IPS-18a (cell line): ENCODE measurements around the gene PYGM.
"Not testable (repeated sequence)": the region's sequence is repeated elsewhere in the genome, so short reads cannot be mapped to it uniquely, and the experiment has no call there.

Experiments used
- H3K27ac ChIP-seq: one replicate; pipeline ENCODE4 v1.5.1; 2013; ENCODE audit warnings: low read length
- H3K27me3 ChIP-seq: one replicate; pipeline ENCODE4 v1.6.1; 2013; ENCODE audit warnings: mild to moderate bottlenecking, low read length; ENCODE audit not compliant: control insufficient read depth, insufficient read depth
- H3K36me3 ChIP-seq: one replicate; pipeline ENCODE4 v1.6.1; 2013; ENCODE audit warnings: low read depth, low read length; ENCODE audit not compliant: control insufficient read depth
- H3K4me1 ChIP-seq: one replicate; pipeline ENCODE4 v1.6.1; 2013; ENCODE audit warnings: low read depth, low read length; ENCODE audit not compliant: control insufficient read depth
- H3K4me3 ChIP-seq: one replicate; pipeline ENCODE4 v1.5.1; 2013; ENCODE audit warnings: low read length
- H3K9ac ChIP-seq: one replicate; pipeline ENCODE4 v1.6.1; 2013; ENCODE audit warnings: mild to moderate bottlenecking, low read length, moderate library complexity
- H3K9me3 ChIP-seq: one replicate; pipeline ENCODE4 v1.6.1; 2013; ENCODE audit warnings: low read depth, low read length; ENCODE audit not compliant: control insufficient read depth

Gene PYGM

GRCh38 chr11:64714666-64715065 is 45.1 kb downstream of the PYGM start:
- Histone ChIP-seq H3K27ac (no peak overlapping the region), H3K4me3 (no peak overlapping the region), H3K9me3 (no peaks in the 10 kb centered on the region), H3K9ac (no peak overlapping the region), H3K4me1 (peaks cover 6% of the 10 kb centered on the region), H3K27me3 (peaks cover 56% of the 10 kb centered on the region), H3K36me3 (no peaks in the 10 kb centered on the region)

DNA sequence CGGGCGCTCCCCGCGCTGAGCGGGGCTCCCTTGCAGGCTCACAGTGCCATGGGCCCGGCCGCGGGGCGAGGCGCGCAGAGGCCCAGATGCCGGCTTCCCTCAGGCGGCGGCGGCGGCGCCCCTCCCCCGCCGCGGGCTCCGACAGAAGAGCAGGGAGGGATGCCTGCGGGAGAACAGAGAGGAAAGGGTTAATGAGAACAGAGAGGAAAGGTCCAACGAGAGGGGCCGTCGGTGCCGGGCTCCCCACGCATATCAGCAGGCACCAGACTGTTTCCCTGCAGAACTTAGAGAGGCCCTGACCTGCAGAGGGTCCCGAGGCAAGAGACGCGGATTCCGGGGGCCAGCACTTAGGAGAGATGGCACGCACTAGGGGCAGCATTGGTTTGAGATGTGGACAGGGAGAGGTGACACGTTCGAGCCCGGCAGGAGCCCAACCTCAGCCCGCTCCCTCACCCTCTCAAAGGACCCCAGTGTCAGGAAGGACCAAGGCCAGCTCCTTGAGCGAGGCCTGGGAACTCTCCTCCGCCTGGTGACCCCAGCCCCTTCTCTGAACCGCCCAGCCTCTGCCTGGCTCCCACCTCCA is 45.9 kb downstream of the PYGM start:
- H3K4me3 ChIP-seq: no peak overlapping the region
- H3K27me3 ChIP-seq: peaks cover 61% of the 10 kb centered on the region
- H3K4me1 ChIP-seq: peaks cover 6% of the 10 kb centered on the region
- H3K36me3 ChIP-seq: no peaks in the 10 kb centered on the region
- no peaks in the 10 kb centered on the region for H3K9me3 ChIP-seq
- H3K27ac ChIP-seq: no peak overlapping the region
- H3K9ac ChIP-seq: no peak overlapping the region

DNA sequence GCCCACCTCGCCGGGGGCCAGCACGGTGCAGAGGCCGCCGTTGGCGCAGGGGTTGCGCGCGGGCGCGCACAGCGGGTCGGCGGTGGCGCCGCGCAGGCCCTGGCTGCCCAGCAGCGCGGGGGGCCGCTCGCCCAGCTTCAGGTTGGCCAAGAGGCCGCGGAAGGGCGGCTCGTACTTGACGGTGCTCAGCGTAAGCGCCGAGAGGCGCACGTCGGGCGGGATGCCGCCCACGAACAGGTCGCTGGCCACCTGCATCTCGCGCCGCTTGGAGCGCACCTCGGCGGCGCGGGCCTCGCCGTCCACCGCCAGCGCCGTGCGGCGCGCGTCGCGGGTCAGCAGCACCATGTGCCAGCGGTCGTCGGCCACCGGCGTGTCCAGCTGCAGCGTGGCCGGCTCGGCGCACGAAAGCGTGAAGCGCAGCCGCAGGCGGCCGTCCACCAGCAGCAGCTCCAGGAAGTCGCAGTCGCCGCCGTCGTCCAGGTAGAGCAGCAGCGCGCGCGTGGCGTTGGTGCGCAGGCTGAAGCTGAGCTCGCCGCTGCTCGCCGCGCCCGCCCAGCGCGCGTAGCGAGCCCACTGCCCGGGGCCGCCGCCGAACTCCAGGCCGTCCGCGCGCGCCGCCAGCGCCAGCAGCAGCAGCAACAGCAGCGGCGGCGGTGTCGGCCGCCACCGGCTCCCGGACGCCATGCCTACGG is 46.6 kb downstream of the PYGM start:
- Histone ChIP-seq H3K9ac (no peak overlapping the region), H3K4me1 (peaks cover 7% of the 10 kb centered on the region), H3K36me3 (no peaks in the 10 kb centered on the region), H3K27me3 (peaks cover 61% of the 10 kb centered on the region), H3K9me3 (no peaks in the 10 kb centered on the region), H3K27ac (no peak overlapping the region), H3K4me3 (peak overlapping the region; percentile 20)

DNA sequence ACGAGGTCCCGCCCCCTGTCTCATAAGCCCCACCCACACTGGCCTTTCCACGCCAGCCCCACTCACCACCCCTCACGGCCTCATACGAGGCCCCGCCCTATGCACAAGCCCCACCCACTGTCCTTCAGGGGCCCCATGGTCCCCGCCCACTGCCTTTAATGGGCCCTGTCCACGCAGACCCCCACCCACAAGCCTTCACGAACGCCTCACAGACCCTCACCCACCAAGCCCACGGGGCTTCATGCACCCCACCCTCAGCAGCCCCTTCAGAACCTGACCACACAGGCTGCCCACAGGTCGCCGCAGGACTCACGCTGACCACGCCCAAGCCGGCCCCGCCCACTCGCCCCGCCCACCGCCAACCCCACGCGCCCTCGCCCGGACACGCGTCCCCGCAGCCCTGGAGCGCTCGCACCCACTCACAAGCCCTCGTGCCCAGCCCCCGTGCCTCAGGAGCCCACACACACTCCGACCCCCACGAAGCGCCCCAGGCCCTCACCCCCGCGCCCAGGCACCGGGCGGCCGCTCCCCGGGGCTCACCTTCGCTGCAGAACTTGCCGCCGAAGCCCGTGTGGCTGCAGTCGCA is 47.3 kb downstream of the PYGM start:
- Histone ChIP-seq H3K4me1 (peaks cover 9% of the 10 kb centered on the region), H3K4me3 (no peak overlapping the region), H3K27ac (no peak overlapping the region), H3K36me3 (no peaks in the 10 kb centered on the region), H3K9ac (no peak overlapping the region), H3K9me3 (no peaks in the 10 kb centered on the region), H3K27me3 (peaks cover 61% of the 10 kb centered on the region)

GRCh38 chr11:64711956-64712362 is 47.8 kb downstream of the PYGM start:
- Histone ChIP-seq H3K36me3 (no peaks in the 10 kb centered on the region), H3K4me3 (peak overlapping the region; percentile 41), H3K27me3 (peaks cover 61% of the 10 kb centered on the region), H3K9ac (no peak overlapping the region), H3K9me3 (no peaks in the 10 kb centered on the region), H3K27ac (no peak overlapping the region), H3K4me1 (peaks cover 9% of the 10 kb centered on the region)

DNA sequence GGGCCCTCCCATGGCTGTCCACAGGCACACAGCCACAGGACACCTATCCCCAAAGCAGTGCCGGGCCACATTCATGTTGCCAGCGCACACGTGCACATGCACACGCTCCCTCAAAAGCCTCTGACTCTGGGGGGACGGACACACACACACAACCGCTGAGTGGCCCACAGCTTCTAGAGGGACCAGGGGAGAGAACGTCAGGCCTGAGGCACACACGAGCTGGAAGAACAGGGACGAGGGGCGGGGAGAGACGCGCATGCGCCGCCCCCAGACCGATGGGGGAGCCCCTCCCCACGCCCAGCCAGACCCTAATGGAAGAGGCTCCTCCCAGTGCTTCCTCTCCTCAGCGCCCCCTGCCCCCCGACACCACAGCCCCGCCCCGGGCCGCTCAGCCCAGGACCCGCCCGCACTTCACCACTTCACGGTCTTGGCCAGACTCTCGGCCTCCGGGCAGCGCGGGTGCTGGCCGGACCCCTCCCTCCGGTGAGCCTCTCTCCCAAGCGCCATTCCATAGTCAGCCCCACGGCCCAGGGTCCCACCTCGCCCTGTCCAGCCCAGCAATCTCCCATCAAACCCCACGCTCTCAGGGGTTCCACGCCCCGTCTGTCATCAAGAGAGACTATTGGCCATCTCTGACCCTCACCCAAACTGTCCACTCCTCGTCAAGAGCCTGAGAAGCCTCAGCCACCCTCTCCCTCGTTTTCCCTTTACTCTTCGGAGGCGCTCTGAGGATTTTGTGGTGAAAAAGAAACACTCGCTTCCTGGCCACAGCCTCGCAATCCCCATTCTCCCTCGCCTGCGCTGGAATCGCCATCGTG is 48.4 kb downstream of the PYGM start:
- H3K9ac ChIP-seq: no peak overlapping the region
- H3K36me3 ChIP-seq: no peaks in the 10 kb centered on the region
- peaks cover 61% of the 10 kb centered on the region for H3K27me3 ChIP-seq
- H3K27ac ChIP-seq: no peak overlapping the region
- H3K9me3 ChIP-seq: no peaks in the 10 kb centered on the region
- peak overlapping the region; percentile 41 for H3K4me3 ChIP-seq
- peaks cover 9% of the 10 kb centered on the region for H3K4me1 ChIP-seq

- no peak overlapping the region for H3K9ac ChIP-seq
These were observed 49.2 kb downstream of the PYGM start for GRCh38 chr11:64710418-64711137.

GRCh38 chr11:64705501-64705900 is 54.3 kb downstream of the PYGM start:
- Histone ChIP-seq H3K4me3 (no peak overlapping the region), H3K9ac (no peak overlapping the region), H3K9me3 (no peaks in the 10 kb centered on the region), H3K27me3 (peaks cover 6% of the 10 kb centered on the region), H3K4me1 (peaks cover 6% of the 10 kb centered on the region), H3K36me3 (no peaks in the 10 kb centered on the region), H3K27ac (no peak overlapping the region)

More at GRCh38 chr11:64710418-64711137, 49.2 kb downstream of the PYGM start:
- Histone ChIP-seq H3K36me3 (no peaks in the 10 kb centered on the region), H3K4me1 (peaks cover 10% of the 10 kb centered on the region), H3K4me3 (peak overlapping the region; percentile 41), H3K27me3 (peaks cover 56% of the 10 kb centered on the region), H3K9me3 (no peaks in the 10 kb centered on the region), H3K27ac (no peak overlapping the region)

DNA sequence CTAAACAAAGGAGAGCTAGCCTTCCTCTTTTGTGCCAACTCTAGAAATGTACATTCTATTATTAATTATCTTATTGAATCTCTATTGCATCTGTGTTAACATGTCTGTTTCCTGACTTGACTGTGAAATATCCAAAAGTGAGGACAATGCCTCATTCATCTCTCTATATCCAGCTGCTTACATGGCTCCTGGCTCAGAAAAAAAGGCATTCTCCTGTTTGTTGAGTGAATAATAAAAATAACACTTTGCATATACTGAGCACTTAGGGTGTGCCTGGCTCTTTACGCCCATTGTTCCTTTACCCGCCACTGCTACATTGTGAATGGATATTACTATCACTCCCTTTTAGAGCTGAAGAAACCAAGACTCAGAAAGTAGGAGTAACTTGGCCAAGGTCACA is 56.7 kb downstream of the PYGM start:
- H3K4me1 ChIP-seq: peaks cover 4% of the 10 kb centered on the region
- H3K27me3 ChIP-seq: no peaks in the 10 kb centered on the region
- H3K9me3 ChIP-seq: no peaks in the 10 kb centered on the region
- no peak overlapping the region for H3K9ac ChIP-seq
- no peak overlapping the region for H3K4me3 ChIP-seq
- H3K27ac ChIP-seq: no peak overlapping the region
- H3K36me3 ChIP-seq: no peaks in the 10 kb centered on the region

DNA sequence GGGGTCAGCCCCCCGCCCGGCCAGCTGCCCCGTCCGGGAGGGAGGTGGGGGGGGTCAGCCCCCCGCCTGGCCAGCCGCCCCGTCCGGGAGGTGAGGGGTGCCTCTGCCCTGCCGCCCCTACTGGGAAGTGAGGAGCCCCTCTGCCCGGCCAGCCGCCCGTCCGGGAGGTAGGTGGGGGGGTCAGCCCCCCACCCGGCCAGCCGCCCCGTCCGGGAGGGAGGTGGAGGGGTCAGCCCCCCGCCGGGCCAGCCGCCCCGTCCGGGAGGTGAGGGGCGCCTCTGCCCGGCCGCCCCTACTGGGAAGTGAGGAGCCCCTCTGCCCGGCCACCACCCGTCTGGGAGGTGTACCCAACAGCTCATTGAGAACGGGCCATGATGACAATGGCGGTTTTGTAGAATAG is 57.8 kb downstream of the PYGM start:
- not testable (repeated sequence) for H3K9ac ChIP-seq, H3K4me3 ChIP-seq, H3K27ac ChIP-seq, H3K27me3 ChIP-seq, H3K9me3 ChIP-seq, H3K4me1 ChIP-seq, H3K36me3 ChIP-seq

- Histone ChIP-seq H3K4me3 (no peak overlapping the region), H3K4me1 (peaks cover 7% of the 10 kb centered on the region), H3K9me3 (no peaks in the 10 kb centered on the region), H3K36me3 (no peaks in the 10 kb centered on the region), H3K9ac (no peak overlapping the region), H3K27ac (no peak overlapping the region), H3K27me3 (no peaks in the 10 kb centered on the region)
These were observed 61.3 kb downstream of the PYGM start for GRCh38 chr11:64698427-64698826.
